Measurements from ENCODE around the gene CYP27A1.

CYP27A1 gene

DNA sequence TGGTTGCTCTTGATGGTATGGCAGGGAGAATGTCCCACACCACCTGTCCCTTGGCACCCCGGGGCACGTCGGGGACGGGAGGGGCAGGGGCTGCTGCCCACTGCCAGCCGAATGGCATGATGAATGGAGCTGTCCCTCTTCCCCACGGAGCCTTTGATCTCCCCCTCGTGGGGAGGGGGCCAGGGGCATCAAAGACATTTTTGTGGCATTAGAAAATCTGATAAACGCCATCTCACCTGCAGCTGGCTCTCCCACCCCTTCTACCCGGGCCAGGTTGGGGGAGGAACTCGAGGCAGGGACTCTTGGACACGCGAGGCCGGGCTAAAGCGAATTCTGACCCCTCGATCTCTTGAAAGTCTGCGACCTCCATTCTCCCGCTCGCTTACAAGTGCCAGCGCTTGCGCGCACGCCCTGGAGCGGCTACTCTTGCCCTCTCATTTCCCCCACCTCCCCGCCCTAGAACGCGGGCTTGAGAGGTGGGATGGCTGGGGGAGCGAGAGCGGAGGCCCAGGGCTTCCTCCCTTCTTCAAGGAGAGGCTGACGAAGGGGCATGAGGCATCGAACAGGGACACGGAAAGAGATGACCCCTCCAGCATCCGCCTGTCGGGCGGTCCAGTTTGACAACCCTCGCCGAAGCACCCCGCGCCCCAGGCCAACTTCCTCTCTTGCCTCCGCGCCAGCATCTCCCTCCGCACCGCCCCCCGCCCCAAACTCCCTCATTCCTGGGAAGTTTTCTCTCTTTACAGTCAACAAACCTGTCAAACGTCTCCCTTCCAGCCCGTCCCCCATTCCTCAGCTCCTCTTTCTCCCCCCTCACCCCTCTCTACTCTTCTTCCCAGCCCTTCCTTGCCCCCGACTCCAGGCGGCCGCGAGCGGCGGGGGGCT is 77.0 kb downstream of the CYP27A1 start:
- no peak for DNase-seq (ENCODE audit: low read depth)

GRCh38 chr2:218859556-218859987 is 77.6 kb downstream of the CYP27A1 start, which contains the start of gene WNT6:
WNT6 (plus strand) TSS chr2:218859805; CDS start chr2:218860038, 233 bp downstream.
- no peak for DNase-seq (ENCODE audit: low read depth)

DNA sequence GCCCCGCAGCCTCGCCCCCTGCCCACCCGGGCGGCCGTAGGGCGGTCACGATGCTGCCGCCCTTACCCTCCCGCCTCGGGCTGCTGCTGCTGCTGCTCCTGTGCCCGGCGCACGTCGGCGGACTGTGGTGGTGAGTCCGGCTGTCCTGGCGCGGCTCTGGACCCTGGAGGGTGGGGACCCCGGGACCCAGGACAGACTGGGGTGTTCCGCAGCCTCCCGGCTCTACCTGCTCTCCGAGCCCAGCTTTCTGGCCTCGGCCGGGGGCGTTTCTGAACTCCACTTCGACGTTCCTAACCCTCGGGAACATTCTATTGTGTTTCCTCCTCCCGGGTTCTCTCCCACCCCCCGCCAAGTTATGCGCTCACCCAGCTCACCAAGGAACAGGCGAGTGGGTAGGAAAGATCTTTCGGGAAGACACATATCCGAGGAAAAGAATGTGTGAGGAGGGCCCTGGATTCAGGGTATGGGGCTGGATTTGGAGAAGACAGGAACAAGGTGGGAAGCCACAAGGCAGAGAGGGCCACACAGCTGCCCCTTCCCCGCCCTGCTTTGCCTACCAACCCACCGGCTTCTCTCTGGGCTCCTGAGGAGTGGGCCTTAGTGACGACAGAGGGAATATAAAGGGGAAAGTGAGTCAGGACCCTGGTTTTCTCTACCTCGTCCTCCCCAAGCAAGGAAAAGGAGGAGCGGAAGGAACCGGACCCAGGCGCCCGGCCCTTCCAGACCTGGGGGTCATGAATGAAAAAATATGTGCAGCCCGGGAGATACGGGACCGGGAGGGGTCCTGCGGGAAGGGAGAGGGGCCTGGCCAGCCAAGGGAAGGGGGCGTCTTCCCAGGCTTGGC is 78.3 kb downstream of the CYP27A1 start:
- DNase-seq (ENCODE audit: low read depth) = no peak

- no peak for DNase-seq (ENCODE audit: low read depth)
Measured at GRCh38 chr2:218860950-218861381, 79.0 kb downstream of the CYP27A1 start.

- no peak for DNase-seq (ENCODE audit: low read depth)
Measured at GRCh38 chr2:218861645-218862318, 79.8 kb downstream of the CYP27A1 start.

DNA sequence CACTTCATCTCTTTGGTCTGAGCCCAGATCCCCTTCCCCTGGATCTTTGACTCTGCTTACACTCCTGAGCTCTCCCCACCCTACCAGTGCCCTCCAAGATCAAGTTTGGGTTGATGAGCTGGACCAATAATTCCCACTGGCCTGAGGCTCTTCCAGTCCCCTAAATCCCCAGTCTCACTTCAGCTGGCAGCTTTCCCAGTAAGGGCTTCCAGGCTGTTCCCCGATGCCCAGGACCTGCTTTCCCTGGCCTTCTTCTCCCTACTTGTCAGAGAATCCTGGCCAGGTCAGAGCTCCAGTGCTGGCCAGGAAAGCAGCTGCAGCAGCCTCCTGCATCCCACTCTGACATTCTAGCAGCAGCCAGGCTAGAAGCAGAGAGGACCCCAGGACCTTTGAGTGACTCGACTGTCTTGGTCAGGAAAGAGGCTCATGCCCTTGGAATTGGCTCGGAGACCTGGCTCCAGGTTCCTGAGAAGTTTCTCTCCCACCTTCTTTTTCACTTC is 81.1 kb downstream of the CYP27A1 start:
- no peak for DNase-seq (ENCODE audit: low read depth)

Data from T-helper 22 cell (primary cell).